Endothelial cell of umbilical vein (primary cell): ENCODE measurements around the gene FAXDC2.

ENCODE experiments used
- CTCF ChIP-seq, 2 donors: IDR thresholded peaks; 1 replicate in 1 of 2; 2 replicates in 1 of 2; pipeline ENCODE4 v1.5.1; 2011; ENCODE audit warnings: low read length in 2 of 2, mild to moderate bottlenecking in 2 of 2, moderate library complexity in 2 of 2, control low read depth in 1 of 2, inconsistent platforms in 1 of 2, low read depth in 1 of 2; ENCODE audit not compliant: insufficient read depth in 1 of 2; ENCODE audit errors: extremely low read depth in 1 of 2
- EZH2 ChIP-seq: IDR thresholded peaks from 2 replicates; pipeline ENCODE4 v1.6.1; 2012; ENCODE audit warnings: borderline replicate concordance, low read depth, mild to moderate bottlenecking, moderate library complexity, low read length, inconsistent platforms; ENCODE audit not compliant: severe bottlenecking

GRCh38 chr5:154881986-154882385, 31.6 kb upstream of the FAXDC2 start:
- TF ChIP-seq CTCF (IDR thresholded peaks at IDR 0.05; ENCODE audit: extremely low read depth in 1 of 2, insufficient read depth in 1 of 2, low read depth in 1 of 2, low read length in 2 of 2): no peak
- TF ChIP-seq EZH2: no peak
